T-helper 17 cell (primary cell): ENCODE results near the gene TBATA. TPM values are rescaled to one million over a fixed set of nuclear protein-coding genes. Genes with fewer than 3 reads are reported as not detected.

Experiments
- ATAC-seq: fragments of 150-1000 bp; cut with Tn5 transposase; 2 replicates; pipeline ENCODE4 v1.10.0; 2021; ENCODE audit warnings: mild to moderate bottlenecking, moderate library complexity
- DNase-seq, 3 donors: peaks; one replicate each; pipeline versions ENCODE4 v3.0.0 to v3.0.0-alpha.2; 2020 to 2021
- H3K9me3 ChIP-seq: one replicate; pipeline ENCODE4 v1.7.0; 2013; ENCODE audit warnings: low read length, mild to moderate bottlenecking; ENCODE audit not compliant: control insufficient read depth, poor library complexity, severe bottlenecking
- H3K27ac Mint-ChIP-seq: one replicate; pipeline ENCODE4 v1.8.0; 2022; ENCODE audit warnings: mild to moderate bottlenecking, moderate library complexity, mixed read lengths
- H3K27me3 Mint-ChIP-seq: one replicate; pipeline ENCODE4 v1.8.0; 2022; ENCODE audit warnings: mixed read lengths
- H3K36me3 Mint-ChIP-seq: one replicate; pipeline ENCODE4 v1.8.0; 2022; ENCODE audit warnings: low read depth, mixed read lengths
- H3K4me1 Mint-ChIP-seq: one replicate; pipeline ENCODE4 v1.8.0; 2022; ENCODE audit warnings: mild to moderate bottlenecking, mixed read lengths
- H3K4me3 Mint-ChIP-seq: one replicate; pipeline ENCODE4 v1.8.0; 2022; ENCODE audit warnings: mild to moderate bottlenecking, moderate library complexity, mixed read lengths
- total RNA-seq, 4 donors: library from RNA in 2 of 4; stranded (reverse) in 2 of 4; gene quantifications; one replicate each; pipeline ENCODE4 v1.2.3 and lab custom pipeline; 2022 to 2026

Gene TBATA
- total RNA-seq, 2 donors from 2014 or later, result not detected

GRCh38 chr10:70733051-70733450 lies 52.1 kb downstream of the TBATA start:
- H3K9me3 ChIP-seq, result no peaks in the 10 kb centered on the region
- Mint-ChIP-seq H3K27ac (no peak overlapping the region), H3K36me3 (no peaks in the 10 kb centered on the region), H3K27me3 (peaks cover 11% of the 10 kb centered on the region), H3K4me3 (no peak overlapping the region), H3K4me1 (peaks cover 2% of the 10 kb centered on the region)
- DNase-seq (no peak), ATAC-seq (no peak)

DNA sequence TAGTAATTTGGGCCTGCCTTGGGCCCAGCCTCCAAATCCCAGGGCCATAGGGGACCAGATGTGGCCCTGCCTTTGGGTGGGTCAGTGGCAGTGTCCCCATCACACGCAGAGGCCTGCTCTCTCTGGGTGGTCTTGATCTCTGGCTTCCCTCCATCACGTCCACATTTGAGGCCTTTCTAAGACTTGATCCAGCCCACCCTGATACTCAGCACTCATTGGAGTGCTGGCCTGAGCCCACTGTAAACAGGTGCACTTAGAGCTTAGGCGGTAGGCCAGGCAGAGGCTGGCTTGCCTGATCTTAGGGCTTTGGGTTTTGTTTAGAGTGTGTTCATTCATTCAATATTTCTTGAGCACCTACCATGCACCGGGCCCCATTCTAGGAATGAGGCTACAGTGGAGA lies 52.6 kb downstream of the TBATA start:
- peaks cover 2% of the 10 kb centered on the region for H3K4me1 Mint-ChIP-seq
- no peak overlapping the region for H3K4me3 Mint-ChIP-seq
- H3K9me3 ChIP-seq, result no peaks in the 10 kb centered on the region
- H3K27ac Mint-ChIP-seq, result no peak overlapping the region
- ATAC-seq (no peak), DNase-seq (no peak)
- peaks cover 11% of the 10 kb centered on the region for H3K27me3 Mint-ChIP-seq
- H3K36me3 Mint-ChIP-seq, result no peaks in the 10 kb centered on the region

DNA sequence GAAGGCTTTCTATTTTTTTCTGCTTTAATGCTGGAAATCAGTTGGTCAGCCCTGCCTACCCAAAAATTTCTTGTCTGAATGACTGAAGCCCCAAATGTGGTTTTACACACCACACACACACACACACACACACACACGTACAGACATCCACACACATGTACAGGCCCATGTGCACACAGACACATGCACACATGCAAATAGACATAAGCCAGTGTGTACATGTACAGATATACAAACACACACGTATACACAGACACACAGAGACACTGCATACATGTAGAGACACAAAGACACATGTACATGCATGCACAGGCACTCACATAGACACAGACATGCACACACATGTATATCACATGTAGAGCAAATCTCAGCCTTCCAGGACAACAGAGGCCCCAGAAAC lies 54.2 kb downstream of the TBATA start:
- ATAC-seq (no peak), DNase-seq (no peak)
- Mint-ChIP-seq H3K36me3 (no peaks in the 10 kb centered on the region), H3K27ac (no peak overlapping the region), H3K4me3 (no peak overlapping the region), H3K27me3 (peaks cover 11% of the 10 kb centered on the region), H3K4me1 (peaks cover 2% of the 10 kb centered on the region)
- no peaks in the 10 kb centered on the region for H3K9me3 ChIP-seq

- Mint-ChIP-seq H3K27me3 (peaks cover 7% of the 10 kb centered on the region), H3K4me1 (peaks cover 2% of the 10 kb centered on the region), H3K27ac (no peak overlapping the region), H3K36me3 (no peaks in the 10 kb centered on the region), H3K4me3 (no peak overlapping the region)
- no peaks in the 10 kb centered on the region for H3K9me3 ChIP-seq
- ATAC-seq (no peak), DNase-seq (no peak)
Measured at GRCh38 chr10:70729763-70730357, 55.3 kb downstream of the TBATA start.

DNA sequence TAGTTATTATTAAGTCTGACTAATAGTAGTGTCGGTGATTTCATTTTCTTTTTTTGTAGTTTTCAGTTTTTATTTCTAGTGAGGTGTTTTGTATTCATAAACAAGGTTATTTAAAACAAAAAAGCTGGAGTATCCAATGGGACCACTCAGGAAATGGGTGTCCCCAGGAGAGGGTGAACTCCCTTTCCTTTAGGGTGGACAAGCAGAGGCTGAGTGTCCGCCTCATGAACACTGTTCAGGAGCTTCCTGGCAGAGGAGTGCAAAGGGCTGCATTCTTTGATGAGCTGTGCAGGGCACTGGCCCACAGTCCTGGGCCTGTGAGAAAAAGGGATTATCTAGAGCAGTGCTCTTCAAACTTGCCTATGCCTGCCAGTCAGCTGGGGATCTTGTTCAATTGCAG lies 56.8 kb downstream of the TBATA start:
- Mint-ChIP-seq H3K27ac (no peak overlapping the region), H3K27me3 (peaks cover 7% of the 10 kb centered on the region), H3K4me1 (peaks cover 2% of the 10 kb centered on the region), H3K36me3 (no peaks in the 10 kb centered on the region), H3K4me3 (no peak overlapping the region)
- no peak for ATAC-seq
- DNase-seq, result no peak
- H3K9me3 ChIP-seq, result no peaks in the 10 kb centered on the region

- Mint-ChIP-seq H3K27me3 (peaks cover 7% of the 10 kb centered on the region), H3K4me1 (peaks cover under 1% of the 10 kb centered on the region), H3K36me3 (no peaks in the 10 kb centered on the region), H3K27ac (no peak overlapping the region), H3K4me3 (no peak overlapping the region)
- no peak for ATAC-seq
- no peak for DNase-seq
- H3K9me3 ChIP-seq, result no peaks in the 10 kb centered on the region
Measured at GRCh38 chr10:70726909-70727495, 58.2 kb downstream of the TBATA start.

DNA sequence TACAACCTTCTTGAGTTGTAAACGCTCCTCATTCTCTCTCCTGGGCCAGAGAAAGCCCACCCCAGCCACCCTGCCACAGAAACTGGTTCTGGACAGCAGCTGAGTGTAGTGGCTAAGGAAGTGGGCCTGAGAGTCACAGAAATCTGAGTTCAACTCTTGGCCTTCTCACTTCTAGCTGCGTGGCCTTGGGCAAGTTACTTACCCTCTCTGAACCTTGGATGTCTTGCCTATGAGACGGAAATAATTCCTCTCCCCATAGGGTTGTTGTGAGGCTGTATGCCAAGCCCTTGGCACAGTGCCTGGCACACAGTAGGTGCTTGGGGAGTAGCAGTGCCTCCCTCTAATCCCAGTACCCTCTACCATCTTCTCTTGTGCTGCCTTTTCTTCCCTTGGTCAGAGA lies 61.4 kb downstream of the TBATA start:
- Mint-ChIP-seq H3K4me1 (no peaks in the 10 kb centered on the region), H3K36me3 (no peaks in the 10 kb centered on the region), H3K27me3 (no peaks in the 10 kb centered on the region), H3K4me3 (no peak overlapping the region), H3K27ac (no peak overlapping the region)
- no peak for ATAC-seq
- H3K9me3 ChIP-seq, result no peaks in the 10 kb centered on the region
- no peak for DNase-seq

DNA sequence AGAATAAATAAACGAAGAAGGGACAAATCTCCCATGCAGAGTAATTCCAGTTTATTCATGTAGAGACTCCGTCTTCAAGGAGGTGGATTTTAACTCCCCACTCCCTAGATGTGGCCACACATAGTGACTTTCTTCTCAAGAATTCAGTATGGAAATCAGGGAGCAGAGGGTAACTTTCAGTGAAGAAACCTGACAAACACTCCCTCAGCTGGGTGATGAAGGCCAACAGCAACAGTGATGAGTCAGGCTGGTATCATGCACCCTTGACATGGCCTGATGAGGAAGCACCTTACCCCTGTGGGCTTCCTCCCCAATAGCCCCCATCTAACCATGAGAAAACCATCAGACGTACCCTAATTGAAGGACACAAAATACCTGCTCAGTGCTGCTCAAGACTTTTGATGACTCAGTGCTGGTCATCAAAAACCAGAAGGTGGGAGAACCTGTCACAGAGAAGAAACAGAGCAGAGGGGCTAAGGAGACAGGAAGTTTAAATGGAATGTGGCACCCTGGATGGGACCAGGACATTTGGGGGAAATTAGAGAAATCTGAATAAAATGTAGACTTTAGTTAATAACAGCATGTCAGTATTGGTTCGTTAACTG lies 62.3 kb downstream of the TBATA start:
- no peak overlapping the region for H3K4me3 Mint-ChIP-seq
- H3K9me3 ChIP-seq, result no peaks in the 10 kb centered on the region
- H3K36me3 Mint-ChIP-seq, result no peaks in the 10 kb centered on the region
- H3K27me3 Mint-ChIP-seq, result no peaks in the 10 kb centered on the region
- no peak overlapping the region for H3K27ac Mint-ChIP-seq
- ATAC-seq, result no peak
- no peaks in the 10 kb centered on the region for H3K4me1 Mint-ChIP-seq
- no peak for DNase-seq

Other genes with a start within 250 kb of the TBATA start
- gene PRF1, start 182.6 kb downstream of the TBATA start, total RNA-seq, result 10 to 100 TPM; 16.5 to 18.0 TPM
- not detected for gene ADAMTS14, start 112.9 kb downstream of the TBATA start, total RNA-seq
- gene SGPL1, start 30.6 kb upstream of the TBATA start, total RNA-seq, result 10 to 100 TPM; 21.5 to 22.8 TPM
- gene PCBD1, start 103.2 kb upstream of the TBATA start, total RNA-seq, result 1 to 10 TPM; 8.1 TPM